CD4-positive, alpha-beta T cell (primary cell): ENCODE measurements around the gene NUP50. TPM values are rescaled to one million over a fixed set of nuclear protein-coding genes. Genes with fewer than 3 reads are reported as not detected.
A peak's percentile ranks its signal among the peaks of the same experiment; 100 is the strongest.

Experiments used
- ATAC-seq: fragments of 200-7000 bp; cut with Tn5 transposase; one replicate; pipeline ENCODE4 v1.10.0; 2022; ENCODE audit warnings: mild to moderate bottlenecking; ENCODE audit not compliant: poor library complexity
- CTCF ChIA-PET: fragments of 350-600 bp; sonication (Branson Sonifier 250); formaldehyde crosslinking; loops from one replicate; lab custom pipeline; 2021; ENCODE audit warnings: antibody characterized with exemption, inconsistent platforms; lab: Charles Lee
- POLR2A ChIA-PET: fragments of 350-600 bp; sonication (Branson Sonifier 250); formaldehyde crosslinking; loops from one replicate; lab custom pipeline; 2021; ENCODE audit warnings: antibody characterized with exemption, inconsistent platforms; lab: Charles Lee
- DNase-seq, 14 experiments: peaks; one replicate each; pipeline ENCODE4 v3.0.0-alpha.2; 2013 to 2020; ENCODE audit warnings: mixed read lengths in 2 of 14
- H3K27ac ChIP-seq, 2 donors: one replicate each; pipeline versions ENCODE4 v1.5.1 to v1.7.0; 2013; ENCODE audit warnings: low read length in 2 of 2, low read depth in 1 of 2, mild to moderate bottlenecking in 1 of 2
- H3K27me3 ChIP-seq, 2 experiments: 1 replicate in 1 of 2; 2 replicates in 1 of 2; pipeline versions ENCODE4 v1.6.1 to v1.7.0; 2013; ENCODE audit warnings: low read length in 2 of 2, control low read depth in 1 of 2, mild to moderate bottlenecking in 1 of 2, moderate library complexity in 1 of 2; ENCODE audit not compliant: insufficient read depth in 2 of 2, control insufficient read depth in 1 of 2
- H3K36me3 ChIP-seq: one replicate; pipeline ENCODE4 v1.6.1; 2013; ENCODE audit warnings: low read length, control low read depth; ENCODE audit not compliant: insufficient read depth
- H3K4me1 ChIP-seq: one replicate; pipeline ENCODE4 v1.6.1; 2013; ENCODE audit warnings: low read length, control low read depth; ENCODE audit not compliant: insufficient read depth
- H3K4me3 ChIP-seq: one replicate; pipeline ENCODE4 v1.5.1; 2013; ENCODE audit warnings: mild to moderate bottlenecking, low read length, moderate library complexity
- H3K9me3 ChIP-seq, 2 experiments: 1 replicate in 1 of 2; 2 replicates in 1 of 2; pipeline versions ENCODE4 v1.6.1 to v1.7.0; 2013; ENCODE audit warnings: low read length in 2 of 2, mild to moderate bottlenecking in 2 of 2, control low read depth in 1 of 2, moderate library complexity in 1 of 2; ENCODE audit not compliant: control insufficient read depth in 1 of 2, insufficient read depth in 1 of 2
- H3K27ac Mint-ChIP-seq: one replicate; pipeline ENCODE4 v1.8.0; 2020; ENCODE audit warnings: mixed read lengths
- H3K27me3 Mint-ChIP-seq: one replicate; pipeline ENCODE4 v1.8.0; 2021; ENCODE audit warnings: mixed read lengths
- H3K36me3 Mint-ChIP-seq: one replicate; pipeline ENCODE4 v1.8.0; 2021; ENCODE audit warnings: low read depth, mixed read lengths
- H3K4me1 Mint-ChIP-seq: one replicate; pipeline ENCODE4 v1.8.0; 2021; ENCODE audit warnings: low read depth, mixed read lengths
- H3K4me3 Mint-ChIP-seq: one replicate; pipeline ENCODE4 v1.8.0; 2020; ENCODE audit warnings: mild to moderate bottlenecking, mixed read lengths
- H3K9me3 Mint-ChIP-seq: one replicate; pipeline ENCODE4 v1.8.0; 2020; ENCODE audit warnings: mixed read lengths
- intact Hi-C, 2 experiments: fragments of 100-400 bp; cut with DNase I in 1 of 2; cut with micrococcal nuclease in 1 of 2; formaldehyde crosslinking; loops; one replicate each; pipeline versions ENCODE4 v1.15.1 to v1.9.0; 2023 to 2025; cut with DNase I, micrococcal nuclease
- microRNA-seq: library from miRNA; unstranded; fragments of <30 nt; microRNA quantifications from one replicate; pipeline ENCODE4 v1.2.0, GENCODE V29; 2021; ENCODE audit warnings: borderline microRNAs expressed, borderline replicate concordance
- total RNA-seq, 174 experiments: library from RNA in 2 of 174; stranded (reverse) in 2 of 174; gene quantifications; one replicate each; pipeline ENCODE4 v1.2.3 and lab custom pipeline; 2021 to 2026
- TF ChIP-seq, protein P1 (sequence below): fragments of 200-600 bp; IDR thresholded peaks from one replicate; pipeline ENCODE4 v1.8.0; 2022; ENCODE audit warnings: antibody characterized with exemption, mild to moderate bottlenecking

The NUP50 gene
- total RNA-seq, 2 experiments from 2014 or later: 141 TPM

DNA sequence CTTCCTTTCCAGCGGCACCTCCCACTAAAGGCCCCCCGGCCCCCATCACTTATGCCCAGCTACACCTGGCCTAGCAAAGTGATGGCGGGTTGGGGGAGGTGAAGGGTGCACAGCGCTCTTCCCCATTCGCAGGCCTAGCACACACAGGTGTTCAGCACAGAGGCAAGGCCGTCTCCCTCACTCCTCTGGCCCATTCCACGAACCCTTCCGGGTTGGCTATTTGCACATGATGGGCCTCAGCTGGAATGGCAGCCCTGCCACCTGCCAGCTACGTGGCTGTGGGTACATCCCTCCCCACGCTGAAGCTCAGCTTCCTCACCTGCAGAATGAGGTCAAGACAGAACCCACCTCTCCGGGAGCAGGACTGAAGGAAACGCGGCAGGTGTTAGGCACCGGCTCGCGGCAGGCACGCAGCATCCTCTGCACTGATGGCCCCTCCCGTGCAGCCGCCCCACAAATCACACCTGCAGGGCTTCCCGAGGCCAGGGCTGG, 72.2 kb downstream of the NUP50 start:
- H3K27ac Mint-ChIP-seq: no peak overlapping the region
- H3K4me3 Mint-ChIP-seq: peak overlapping the region; percentile 69
- no peaks in the 10 kb centered on the region for H3K27me3 ChIP-seq
- no peaks in the 10 kb centered on the region for H3K9me3 Mint-ChIP-seq
- ATAC-seq (no peak), DNase-seq (no peak)
- H3K36me3 Mint-ChIP-seq: peaks cover 5% of the 10 kb centered on the region
- H3K4me3 ChIP-seq: no peak overlapping the region
- intact Hi-C loops: no loop called here
- peaks cover 30% of the 10 kb centered on the region for H3K4me1 Mint-ChIP-seq
- H3K27ac ChIP-seq: no peak overlapping the region
- TF ChIP-seq, protein P1, sequence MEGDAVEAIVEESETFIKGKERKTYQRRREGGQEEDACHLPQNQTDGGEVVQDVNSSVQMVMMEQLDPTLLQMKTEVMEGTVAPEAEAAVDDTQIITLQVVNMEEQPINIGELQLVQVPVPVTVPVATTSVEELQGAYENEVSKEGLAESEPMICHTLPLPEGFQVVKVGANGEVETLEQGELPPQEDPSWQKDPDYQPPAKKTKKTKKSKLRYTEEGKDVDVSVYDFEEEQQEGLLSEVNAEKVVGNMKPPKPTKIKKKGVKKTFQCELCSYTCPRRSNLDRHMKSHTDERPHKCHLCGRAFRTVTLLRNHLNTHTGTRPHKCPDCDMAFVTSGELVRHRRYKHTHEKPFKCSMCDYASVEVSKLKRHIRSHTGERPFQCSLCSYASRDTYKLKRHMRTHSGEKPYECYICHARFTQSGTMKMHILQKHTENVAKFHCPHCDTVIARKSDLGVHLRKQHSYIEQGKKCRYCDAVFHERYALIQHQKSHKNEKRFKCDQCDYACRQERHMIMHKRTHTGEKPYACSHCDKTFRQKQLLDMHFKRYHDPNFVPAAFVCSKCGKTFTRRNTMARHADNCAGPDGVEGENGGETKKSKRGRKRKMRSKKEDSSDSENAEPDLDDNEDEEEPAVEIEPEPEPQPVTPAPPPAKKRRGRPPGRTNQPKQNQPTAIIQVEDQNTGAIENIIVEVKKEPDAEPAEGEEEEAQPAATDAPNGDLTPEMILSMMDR: no peak
- ChIA-PET CTCF (no interaction called here), POLR2A (interaction anchor here (1.6 kb wide), 1 partner anchor 72 kb away, joined by 4 read pairs; the partner anchor contains the start of gene NUP50)
- H3K36me3 ChIP-seq: peaks cover 4% of the 10 kb centered on the region
- H3K4me1 ChIP-seq: peaks cover 39% of the 10 kb centered on the region
- H3K9me3 ChIP-seq: no peaks in the 10 kb centered on the region
- H3K27me3 Mint-ChIP-seq: no peaks in the 10 kb centered on the region

DNA sequence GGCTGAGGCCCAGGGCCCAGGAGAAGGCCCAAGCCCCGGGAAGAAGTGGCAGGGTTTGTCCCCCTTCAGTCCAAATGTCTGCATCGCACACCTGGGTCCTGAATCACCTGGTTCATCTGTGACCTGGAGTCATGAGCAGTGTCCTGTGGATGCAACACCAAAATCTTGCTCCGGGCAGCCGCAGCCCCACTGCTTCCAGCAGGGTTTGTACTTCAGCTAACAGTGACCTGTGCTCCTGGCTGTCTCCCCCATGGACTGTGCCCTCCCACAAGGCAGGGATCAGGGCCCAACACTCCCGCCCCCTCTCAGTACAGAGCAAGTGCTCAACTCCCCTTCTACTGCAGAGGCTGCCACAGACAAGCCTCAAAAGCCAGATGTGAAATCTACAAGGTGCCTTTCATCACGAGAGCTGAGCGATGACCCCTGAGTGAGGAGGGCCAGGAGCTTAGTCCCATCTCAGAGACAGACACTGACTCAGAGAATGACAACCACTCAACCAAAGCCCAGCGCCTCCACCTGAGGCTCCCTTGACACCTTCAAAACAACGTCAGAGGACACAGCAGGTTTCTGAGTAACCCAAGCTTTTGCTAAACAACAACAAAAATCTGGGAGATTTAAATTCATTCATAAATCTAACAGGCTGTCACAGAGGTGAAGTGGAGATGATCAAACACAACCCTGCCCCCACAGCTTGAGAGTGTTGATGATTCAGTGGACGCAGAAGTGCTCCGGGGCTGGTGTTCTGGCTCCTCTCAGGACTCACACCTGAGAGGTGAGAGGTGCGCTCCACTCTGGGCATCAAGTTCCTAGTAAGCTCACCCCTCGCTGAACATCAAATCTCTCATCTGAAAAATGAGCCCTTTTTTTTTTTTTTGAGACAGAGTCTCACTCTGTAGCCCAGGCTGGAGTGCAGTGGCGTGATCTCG, 73.6 kb downstream of the NUP50 start:
- no peaks in the 10 kb centered on the region for H3K27me3 ChIP-seq
- ChIA-PET CTCF (no interaction called here), POLR2A (interaction anchor here (0.6 kb wide), 1 partner anchor 73 kb away, joined by 4 read pairs; the partner anchor contains the start of gene NUP50)
- H3K27ac ChIP-seq: no peak overlapping the region
- no peaks in the 10 kb centered on the region for H3K9me3 Mint-ChIP-seq
- TF ChIP-seq, protein P1: no peak
- peaks cover 4% of the 10 kb centered on the region for H3K36me3 ChIP-seq
- H3K4me1 ChIP-seq: peaks cover 47% of the 10 kb centered on the region
- no peak overlapping the region for H3K4me3 ChIP-seq
- intact Hi-C loops: no loop called here
- H3K36me3 Mint-ChIP-seq: peaks cover 5% of the 10 kb centered on the region
- no peaks in the 10 kb centered on the region for H3K27me3 Mint-ChIP-seq
- no peaks in the 10 kb centered on the region for H3K9me3 ChIP-seq
- no peak for ATAC-seq
- H3K4me3 Mint-ChIP-seq: peak overlapping the region; percentile 34
- DNase-seq: no peak
- peaks cover 31% of the 10 kb centered on the region for H3K4me1 Mint-ChIP-seq
- H3K27ac Mint-ChIP-seq: no peak overlapping the region

Small RNA genes lying within 50 kb of the gene (microRNA-seq; reads per million reads assigned to microRNA genes)
- 1.8 reads per million for gene MIR1249

Other genes starting within 250 kb of the NUP50 start
- not detected for gene PHF21B, start 153.9 kb upstream of the NUP50 start, total RNA-seq
- 1 to 10 TPM; 6.7 to 7.4 TPM for gene KIAA0930, start 77.0 kb downstream of the NUP50 start, total RNA-seq
- gene UPK3A, start 121.0 kb downstream of the NUP50 start, total RNA-seq: not detected
- 100 to 1,000 TPM; 159 to 161 TPM for gene FAM118A, start 146.0 kb downstream of the NUP50 start, total RNA-seq
- not detected for gene SMC1B, start 249.7 kb downstream of the NUP50 start, total RNA-seq
- gene RIBC2, start 249.8 kb downstream of the NUP50 start, total RNA-seq: under 1 TPM in 1 of 2 experiments, not detected in 1; 0.41 TPM